ENCODE data around the gene JAG1.

DNA sequence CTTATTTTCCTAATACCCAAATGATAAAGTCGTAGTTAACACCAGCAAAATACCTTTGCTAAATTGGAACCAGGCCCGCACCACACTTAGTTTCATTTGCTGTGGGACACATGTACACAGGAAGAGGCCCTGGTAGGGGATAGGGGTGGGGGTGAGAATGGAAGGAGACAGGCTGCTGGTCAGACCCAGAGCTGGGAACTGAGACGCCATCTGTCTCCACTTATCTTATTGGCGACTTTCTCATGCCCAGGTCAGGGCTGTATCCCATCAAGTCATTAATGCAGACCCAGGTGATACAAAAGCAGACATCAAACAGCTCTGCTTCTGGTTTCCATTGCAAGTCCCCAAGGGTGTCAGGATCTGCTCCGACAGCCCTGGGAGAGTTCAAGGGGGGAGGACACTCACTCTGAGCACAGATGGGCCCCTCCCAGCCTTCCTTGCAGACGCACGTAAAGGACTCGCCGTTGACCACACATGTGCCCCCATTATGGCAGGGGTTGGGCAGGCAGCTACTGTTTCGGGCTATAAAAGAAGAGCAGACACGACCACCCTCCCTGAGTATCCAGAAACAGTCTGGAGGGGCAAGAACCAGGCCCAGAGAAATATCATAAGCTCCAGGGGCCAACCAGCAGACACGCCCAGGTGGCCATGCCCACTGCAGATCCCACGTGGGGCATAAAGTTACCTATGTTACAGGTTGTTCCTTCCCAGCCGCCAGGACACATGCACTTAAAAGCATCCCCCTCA is 29.2 kb downstream of the JAG1 start:
- TF ChIP-seq CTCF (IDR thresholded peaks at IDR 0.05) (no peak), POLR2A (IDR thresholded peaks at IDR 0.05) (no peak)
